ENCODE results near the gene ADAT1.

Gene ADAT1

GRCh38 chr16:75573955-75574354 lies 49.1 kb downstream of the ADAT1 start:
- no peak for ATAC-seq
- TF ChIP-seq CSDC2 (CRISPR knock-in tag; IDR thresholded peaks at IDR 0.05) (no peak), TOX (CRISPR knock-in tag; IDR thresholded peaks at IDR 0.05; ENCODE audit: borderline replicate concordance) (no peak), ZFP3 (CRISPR knock-in tag; IDR thresholded peaks at IDR 0.05) (no peak), POU6F1 (CRISPR knock-in tag; IDR thresholded peaks at IDR 0.05; ENCODE audit: borderline replicate concordance, low read depth) (no peak), TCF4 (CRISPR knock-in tag; IDR thresholded peaks at IDR 0.05; ENCODE audit: borderline replicate concordance) (no peak), GLIS3 (CRISPR knock-in tag; IDR thresholded peaks at IDR 0.05) (no peak), PPARA (CRISPR knock-in tag; IDR thresholded peaks at IDR 0.05; ENCODE audit: borderline replicate concordance) (no peak), SNAI2 (CRISPR knock-in tag; IDR thresholded peaks at IDR 0.05) (no peak), ZNF565 (CRISPR knock-in tag; conservative IDR thresholded peaks at IDR 0.05; ENCODE audit: low read depth) (no peak), ISL1 (CRISPR knock-in tag; IDR thresholded peaks at IDR 0.05) (no peak), ZNF8 (CRISPR knock-in tag; IDR thresholded peaks at IDR 0.05) (no peak), ZFP30 (CRISPR knock-in tag; IDR thresholded peaks at IDR 0.05) (no peak), RARB (CRISPR knock-in tag; IDR thresholded peaks at IDR 0.05) (no peak), ARNTL (CRISPR knock-in tag; IDR thresholded peaks at IDR 0.05; ENCODE audit: borderline replicate concordance, low read depth) (no peak), CSRNP3 (CRISPR knock-in tag; IDR thresholded peaks at IDR 0.05) (no peak)

GRCh38 chr16:75572864-75573542 lies 50.1 kb downstream of the ADAT1 start:
- ATAC-seq = no peak
- TF ChIP-seq SNAI2 (CRISPR knock-in tag; IDR thresholded peaks at IDR 0.05) (no peak), ESRRG (CRISPR knock-in tag; IDR thresholded peaks at IDR 0.05) (no peak), CSDC2 (CRISPR knock-in tag; IDR thresholded peaks at IDR 0.05) (no peak), RARB (CRISPR knock-in tag; IDR thresholded peaks at IDR 0.05) (no peak), TOX (CRISPR knock-in tag; IDR thresholded peaks at IDR 0.05; ENCODE audit: borderline replicate concordance) (no peak), ZNF70 (CRISPR knock-in tag; IDR thresholded peaks at IDR 0.05) (no peak), BACH2 (CRISPR knock-in tag; IDR thresholded peaks at IDR 0.05; ENCODE audit: borderline replicate concordance) (no peak), PATZ1 (CRISPR knock-in tag; IDR thresholded peaks at IDR 0.05; ENCODE audit: borderline replicate concordance) (no peak), ISL1 (CRISPR knock-in tag; IDR thresholded peaks at IDR 0.05) (no peak), ZNF8 (CRISPR knock-in tag; IDR thresholded peaks at IDR 0.05) (no peak), ZNF565 (CRISPR knock-in tag; conservative IDR thresholded peaks at IDR 0.05; ENCODE audit: low read depth) (no peak), POU6F1 (CRISPR knock-in tag; IDR thresholded peaks at IDR 0.05; ENCODE audit: borderline replicate concordance, low read depth) (no peak), TSHZ2 (CRISPR knock-in tag; IDR thresholded peaks at IDR 0.05) (no peak), ARNTL (CRISPR knock-in tag; IDR thresholded peaks at IDR 0.05; ENCODE audit: borderline replicate concordance, low read depth) (no peak), ZFP3 (CRISPR knock-in tag; IDR thresholded peaks at IDR 0.05) (no peak), ZFP30 (CRISPR knock-in tag; IDR thresholded peaks at IDR 0.05) (no peak), PPARA (CRISPR knock-in tag; IDR thresholded peaks at IDR 0.05; ENCODE audit: borderline replicate concordance) (no peak)

All from SK-N-SH treated with all-trans-retinoic acid at 6 μM for 48 hours (cell line).